ENCODE measurements around the gene GBX2.

DNA sequence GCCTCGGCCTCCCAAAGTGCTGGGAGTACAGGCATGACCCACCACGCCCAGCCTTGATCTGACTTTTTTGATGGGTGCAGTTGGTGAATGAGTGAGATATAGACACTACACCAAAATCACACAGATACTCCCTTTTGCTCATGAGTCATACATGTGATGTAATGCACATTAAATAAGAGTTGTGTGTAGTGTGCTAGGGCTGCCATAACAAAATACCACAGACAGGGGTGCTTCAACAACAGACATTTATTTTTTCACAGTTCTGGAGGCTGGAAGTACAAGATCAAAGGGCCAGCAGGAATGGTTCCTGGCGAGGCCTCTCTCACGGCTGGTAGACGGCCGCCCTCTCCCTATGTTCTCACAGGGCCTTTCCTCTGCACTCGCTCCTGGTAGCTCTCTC is 46.6 kb downstream of the GBX2 start:
- TF ChIP-seq, protein P1, sequence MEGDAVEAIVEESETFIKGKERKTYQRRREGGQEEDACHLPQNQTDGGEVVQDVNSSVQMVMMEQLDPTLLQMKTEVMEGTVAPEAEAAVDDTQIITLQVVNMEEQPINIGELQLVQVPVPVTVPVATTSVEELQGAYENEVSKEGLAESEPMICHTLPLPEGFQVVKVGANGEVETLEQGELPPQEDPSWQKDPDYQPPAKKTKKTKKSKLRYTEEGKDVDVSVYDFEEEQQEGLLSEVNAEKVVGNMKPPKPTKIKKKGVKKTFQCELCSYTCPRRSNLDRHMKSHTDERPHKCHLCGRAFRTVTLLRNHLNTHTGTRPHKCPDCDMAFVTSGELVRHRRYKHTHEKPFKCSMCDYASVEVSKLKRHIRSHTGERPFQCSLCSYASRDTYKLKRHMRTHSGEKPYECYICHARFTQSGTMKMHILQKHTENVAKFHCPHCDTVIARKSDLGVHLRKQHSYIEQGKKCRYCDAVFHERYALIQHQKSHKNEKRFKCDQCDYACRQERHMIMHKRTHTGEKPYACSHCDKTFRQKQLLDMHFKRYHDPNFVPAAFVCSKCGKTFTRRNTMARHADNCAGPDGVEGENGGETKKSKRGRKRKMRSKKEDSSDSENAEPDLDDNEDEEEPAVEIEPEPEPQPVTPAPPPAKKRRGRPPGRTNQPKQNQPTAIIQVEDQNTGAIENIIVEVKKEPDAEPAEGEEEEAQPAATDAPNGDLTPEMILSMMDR (IDR thresholded peaks at IDR 0.05), result no peak
- no peak for TF ChIP-seq EP300 (IDR thresholded peaks at IDR 0.05)
- TF ChIP-seq POLR2A (IDR thresholded peaks at IDR 0.05), result no peak
